GM19372 (cell line): ENCODE data around the gene NOS2.
"Not testable (repeated sequence)": the region's sequence is repeated elsewhere in the genome, so short reads cannot be mapped to it uniquely, and the experiment has no call there.

ENCODE experiments used
- ATAC-seq: cut with Tn5 transposase; IDR thresholded peaks from one replicate; pipeline ENCODE4 v1.9.1; 2021; ENCODE audit warnings: mild to moderate bottlenecking, low read depth, moderate library complexity; ENCODE audit not compliant: unreplicated experiment

Gene NOS2

DNA sequence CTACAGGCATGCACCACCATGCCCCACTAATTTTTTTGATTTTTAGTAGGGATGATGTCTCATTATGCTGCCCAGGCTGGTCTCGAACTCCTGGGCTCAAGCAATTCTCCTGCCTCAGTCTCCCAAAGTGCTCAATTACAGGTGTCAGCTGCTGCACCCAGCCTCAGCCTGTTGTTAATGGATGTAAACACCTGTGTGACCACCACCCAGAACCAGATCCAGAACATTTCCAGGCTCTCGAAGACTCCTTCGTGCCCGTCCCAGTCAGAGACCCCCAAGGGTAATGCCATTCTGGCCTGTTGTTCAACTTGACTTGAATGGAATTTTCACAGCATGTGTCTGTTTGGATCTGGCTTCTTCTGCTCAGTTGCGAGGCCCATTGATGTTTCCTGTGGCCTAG lies 59.8 kb downstream of the NOS2 start:
- ATAC-seq = not testable (repeated sequence)

DNA sequence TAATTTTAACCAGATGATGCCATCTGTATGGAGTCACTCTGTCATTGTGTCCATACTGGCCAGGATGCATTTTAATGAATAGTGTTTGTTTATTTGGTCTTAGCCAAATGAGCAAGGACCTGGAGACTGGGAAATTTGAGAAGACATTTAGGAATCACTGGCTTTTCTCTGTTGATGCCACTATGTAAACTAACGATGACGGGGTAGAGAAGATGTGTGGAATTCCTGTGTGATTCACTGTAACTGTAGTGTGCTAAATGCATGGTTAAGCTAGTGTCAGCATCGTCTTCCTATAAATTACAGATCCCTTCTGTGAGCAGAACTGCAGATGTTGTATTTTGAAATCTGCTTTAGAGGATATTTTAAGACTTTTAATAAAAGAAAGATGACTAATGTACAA lies 66.6 kb downstream of the NOS2 start:
- no peak for ATAC-seq

DNA sequence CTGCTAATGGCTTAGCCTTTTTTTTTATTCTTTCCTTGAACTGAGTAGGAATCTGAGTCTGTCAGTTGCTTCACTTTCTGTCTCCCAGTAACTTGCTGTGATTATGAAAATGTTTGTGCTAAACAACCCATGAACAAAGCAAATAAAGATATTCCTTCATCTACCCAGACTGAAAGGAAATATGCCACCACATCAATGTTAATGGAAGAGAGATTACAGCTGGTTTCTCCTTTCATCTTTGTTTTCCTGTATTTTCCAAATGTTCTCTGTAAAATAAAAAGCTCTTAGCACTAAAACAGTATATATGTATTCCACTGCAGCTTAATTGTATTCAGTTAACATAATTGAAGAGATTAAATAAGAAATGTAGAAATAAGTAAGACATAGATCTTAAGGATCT lies 67.6 kb downstream of the NOS2 start:
- ATAC-seq = not testable (repeated sequence)

DNA sequence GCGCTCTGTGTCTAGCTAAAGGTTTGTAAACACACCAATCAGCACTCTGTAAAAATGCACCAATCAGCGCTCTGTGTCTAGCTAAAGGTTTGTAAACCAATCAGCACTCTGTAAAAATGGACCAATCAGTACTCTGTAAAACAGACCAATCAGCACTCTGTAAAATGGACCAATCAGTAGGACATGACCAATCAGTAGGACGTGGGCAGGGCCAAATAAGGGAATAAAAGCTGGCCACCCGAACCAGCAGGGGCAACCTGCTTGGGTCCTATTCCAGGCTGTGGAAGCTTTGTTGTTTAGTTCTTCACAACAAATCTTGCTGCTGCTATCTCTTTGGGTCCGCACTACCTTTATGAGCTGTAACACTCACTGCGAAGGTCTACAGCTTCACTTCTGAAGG lies 74.3 kb downstream of the NOS2 start:
- not testable (repeated sequence) for ATAC-seq

DNA sequence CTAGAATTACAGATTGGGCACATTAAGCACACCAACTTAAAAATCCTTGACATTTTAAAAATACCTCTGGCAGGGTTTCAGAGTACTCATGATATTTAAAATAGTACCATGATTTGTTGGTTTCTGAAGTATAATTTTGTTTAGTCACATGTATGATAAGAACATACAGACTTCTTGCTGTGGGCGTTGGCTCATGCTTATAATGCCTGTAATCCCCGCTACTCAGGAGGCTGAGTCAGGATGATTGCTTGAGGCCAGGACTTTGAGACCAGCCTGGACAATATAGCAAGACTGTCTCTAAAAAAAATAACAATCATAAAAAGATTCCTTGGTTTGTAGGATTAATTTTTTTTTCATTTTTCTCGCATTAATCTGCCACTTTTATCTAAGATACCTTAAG lies 78.5 kb downstream of the NOS2 start:
- no peak for ATAC-seq
